HG03103 (cell line): ENCODE results near the gene GPR37L1.
A peak's percentile ranks its signal among the peaks of the same experiment; 100 is the strongest.

ENCODE experiments used
- ATAC-seq: cut with Tn5 transposase; IDR thresholded peaks from one replicate; pipeline ENCODE4 v1.9.1; 2021; ENCODE audit warnings: low read depth; ENCODE audit not compliant: unreplicated experiment

GPR37L1 gene

GRCh38 chr1:202153284-202153683 lies 30.6 kb downstream of the GPR37L1 start:
- no peak for ATAC-seq

GRCh38 chr1:202154148-202154765 lies 31.5 kb downstream of the GPR37L1 start:
- no peak for ATAC-seq

GRCh38 chr1:202154766-202155477 lies 32.2 kb downstream of the GPR37L1 start:
- ATAC-seq = no peak

- no peak for ATAC-seq
Observed at GRCh38 chr1:202155478-202156021, 32.8 kb downstream of the GPR37L1 start.

GRCh38 chr1:202156590-202156989 lies 33.9 kb downstream of the GPR37L1 start:
- no peak for ATAC-seq

- ATAC-seq = no peak
Observed at GRCh38 chr1:202157945-202158344, 35.2 kb downstream of the GPR37L1 start.

- ATAC-seq = no peak
Observed at GRCh38 chr1:202158810-202159533, 36.3 kb downstream of the GPR37L1 start.

GRCh38 chr1:202159534-202160371 lies 37.0 kb downstream of the GPR37L1 start:
- no peak for ATAC-seq

GRCh38 chr1:202160377-202160940 lies 37.7 kb downstream of the GPR37L1 start, which contains the start of gene PTPN7:
Gene PTPN7, minus strand, starts transcription at chr1:202160602. Its CDS starts 1,200 bp downstream, at chr1:202159402.
- ATAC-seq = no peak

GRCh38 chr1:202161151-202162046 lies 38.7 kb downstream of the GPR37L1 start:
- ATAC-seq = no peak

GRCh38 chr1:202162047-202162417 lies 39.3 kb downstream of the GPR37L1 start:
- no peak for ATAC-seq

GRCh38 chr1:202162418-202163280 lies 39.9 kb downstream of the GPR37L1 start:
- no peak for ATAC-seq

- no peak for ATAC-seq
Observed at GRCh38 chr1:202163281-202164270, 40.9 kb downstream of the GPR37L1 start.

GRCh38 chr1:202164271-202165037 lies 41.7 kb downstream of the GPR37L1 start:
- peak; percentile 45 for ATAC-seq

GRCh38 chr1:202165267-202165941 lies 42.7 kb downstream of the GPR37L1 start:
- ATAC-seq = no peak
